GM10266 (cell line): ENCODE measurements around the gene WWTR1.

ENCODE experiments used
- DNase-seq: peaks from one replicate; pipeline ENCODE4 v3.0.0; 2012; ENCODE audit errors: extremely low spot score
- CTCF ChIP-seq: IDR thresholded peaks from 2 replicates; pipeline ENCODE4 v1.5.1; 2012; ENCODE audit warnings: mild to moderate bottlenecking, low read depth; ENCODE audit not compliant: control insufficient read depth, insufficient read depth; ENCODE audit errors: missing control alignments

WWTR1 gene

GRCh38 chr3:149581248-149581647 is 76.6 kb downstream of the WWTR1 start:
- no peak for DNase-seq
- TF ChIP-seq CTCF: no peak

GRCh38 chr3:149579838-149580542 is 77.8 kb downstream of the WWTR1 start:
- no peak for TF ChIP-seq CTCF

DNA sequence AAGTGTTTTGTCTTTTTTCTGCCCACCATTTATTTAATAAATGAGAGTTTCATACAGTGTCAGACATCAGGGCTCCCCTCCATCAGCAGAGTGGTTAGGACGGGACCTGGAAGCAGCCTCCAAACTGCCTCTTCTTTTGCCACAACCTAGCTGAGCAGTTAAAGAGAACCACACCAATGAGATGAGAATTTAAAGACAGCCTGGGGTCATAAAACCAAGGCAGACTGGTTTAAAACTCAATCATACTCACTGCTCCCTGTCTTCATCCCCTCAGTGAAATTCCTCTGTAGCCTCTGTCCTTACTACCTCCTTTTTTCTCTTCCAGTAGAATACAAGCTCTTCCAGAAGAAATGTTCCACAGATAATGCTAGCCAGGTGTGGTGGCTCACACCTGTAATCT is 78.7 kb downstream of the WWTR1 start:
- TF ChIP-seq CTCF: no peak
- no peak for DNase-seq

More at GRCh38 chr3:149579838-149580542, 77.8 kb downstream of the WWTR1 start:
- peak; percentile 14 for DNase-seq

DNA sequence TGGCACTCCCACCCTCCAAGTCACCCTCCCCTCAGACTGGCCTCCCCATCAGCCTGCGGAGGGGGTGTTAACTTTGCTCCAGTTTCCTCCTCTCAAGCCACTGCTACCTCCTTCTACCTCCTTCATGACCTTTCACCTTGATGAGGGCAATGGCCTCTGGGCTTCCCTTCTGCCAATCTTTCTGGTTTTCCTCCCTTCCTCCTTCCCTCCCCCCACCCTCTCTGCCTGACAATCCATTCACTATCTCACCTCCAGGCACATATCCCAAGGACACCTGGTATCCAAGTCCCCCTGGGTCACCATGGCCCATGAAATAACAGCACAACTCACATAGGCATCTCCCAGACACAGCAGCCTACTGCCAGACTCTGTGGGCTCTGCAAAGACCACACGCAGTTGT is 80.0 kb downstream of the WWTR1 start:
- no peak for DNase-seq
- no peak for TF ChIP-seq CTCF

DNA sequence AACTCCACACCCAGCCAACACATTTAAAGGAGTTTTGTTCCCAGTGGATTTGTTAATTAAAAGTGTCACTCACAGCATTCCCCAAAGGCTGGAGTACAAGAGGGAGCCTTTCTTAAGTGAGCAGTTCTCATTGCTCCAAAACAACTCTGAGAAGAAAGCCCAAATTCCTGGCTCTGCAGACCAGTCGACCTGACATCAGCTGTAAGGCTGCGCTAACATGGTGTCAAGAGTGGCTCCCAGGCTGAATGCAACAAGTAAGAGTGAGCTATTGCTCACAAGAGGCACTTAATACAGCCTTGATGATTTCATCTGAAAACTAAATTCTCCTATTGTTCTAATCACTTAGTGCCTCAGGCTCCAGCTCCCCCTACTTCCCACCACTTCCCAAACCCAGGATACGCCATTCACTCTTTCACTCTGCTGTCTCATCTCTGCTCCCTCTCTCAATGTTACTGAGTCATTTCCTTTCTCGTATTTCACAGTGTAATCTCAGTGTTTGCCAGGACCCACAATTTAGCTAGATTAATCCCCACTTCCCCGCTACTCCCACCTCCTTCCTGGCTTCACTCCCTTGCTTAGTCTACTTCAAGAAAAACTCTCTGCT is 81.8 kb downstream of the WWTR1 start:
- no peak for TF ChIP-seq CTCF
- no peak for DNase-seq

- TF ChIP-seq CTCF: no peak
- no peak for DNase-seq
These were observed 82.4 kb downstream of the WWTR1 start for GRCh38 chr3:149575213-149575960.

- DNase-seq: no peak
- no peak for TF ChIP-seq CTCF
These were observed 84.9 kb downstream of the WWTR1 start for GRCh38 chr3:149572796-149573414.
